ENCODE measurements around the gene MYH16.
"Not testable (repeated sequence)": the region's sequence is repeated elsewhere in the genome, so short reads cannot be mapped to it uniquely, and the experiment has no call there.

The MYH16 gene

DNA sequence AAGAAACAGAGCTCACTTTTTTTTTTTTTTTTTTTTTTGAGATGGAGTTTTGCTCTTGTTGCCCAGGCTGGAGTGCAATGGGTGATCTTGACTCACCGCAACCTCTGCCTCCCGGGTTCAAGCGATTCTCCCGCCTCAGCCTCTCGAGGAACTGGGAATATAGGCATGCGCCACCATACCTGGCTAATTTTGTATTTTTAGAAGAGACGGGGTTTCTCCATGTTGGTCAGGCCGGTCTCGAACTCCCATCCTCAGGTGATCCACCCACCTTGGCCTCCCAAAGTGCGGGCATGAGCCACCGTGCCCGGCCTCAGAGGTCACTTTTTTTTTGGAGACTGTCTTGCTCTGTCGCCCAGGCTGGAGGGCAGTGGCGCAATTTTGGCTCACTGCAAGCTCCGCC lies 85.9 kb downstream of the MYH16 start:
- DNase-seq: not testable (repeated sequence)

DNA sequence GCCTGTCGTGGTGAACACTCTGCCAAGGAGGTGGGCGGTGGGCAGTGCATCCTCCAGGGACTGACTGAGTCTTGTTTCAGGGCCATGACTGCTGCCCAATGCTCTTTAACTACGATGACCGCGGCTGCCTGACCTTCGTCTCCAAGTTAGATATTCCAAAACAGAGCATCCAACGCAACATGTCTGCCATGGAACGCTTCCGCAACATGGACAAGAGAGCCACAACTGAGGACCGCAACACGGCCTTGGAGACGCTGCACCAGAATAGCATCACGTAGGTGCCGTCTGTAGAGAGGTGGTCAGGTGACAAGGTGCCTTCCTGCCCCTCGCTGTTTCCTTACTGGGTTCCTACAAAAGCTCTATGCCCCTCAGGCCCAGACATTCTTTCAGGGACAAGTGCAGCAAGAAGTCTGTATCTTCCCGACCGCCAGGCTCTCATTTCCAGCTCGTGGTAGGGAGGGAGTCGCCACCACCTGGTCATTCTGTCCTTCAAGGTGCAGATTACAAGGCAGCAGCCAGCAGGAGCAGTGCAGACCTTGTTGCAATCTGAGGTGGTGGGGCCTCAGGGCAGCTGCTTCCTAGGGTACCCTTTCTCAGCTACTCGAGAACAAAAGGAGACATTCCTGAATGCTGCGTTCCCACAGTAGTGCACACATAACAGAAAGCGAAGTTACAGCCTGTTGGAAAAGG lies 87.0 kb downstream of the MYH16 start:
- DNase-seq: no peak

All from NCI-H1092 treated with DMSO at 0.1 percent for 48 hours (cell line).